ENCODE data around the gene STRIP1. TPM values are rescaled to one million over a fixed set of nuclear protein-coding genes. Genes with fewer than 3 reads are reported as not detected.

Gene STRIP1
- total RNA-seq, 1 donor from 2014 or later, result 69.2 TPM

GRCh38 chr1:110012100-110012780, 22.2 kb upstream of the STRIP1 start:
- Mint-ChIP-seq H3K4me1 (ENCODE audit: unreplicated experiment) (peaks cover 8% of the 10 kb centered on the region), H3K27ac (no peak overlapping the region), H3K4me3 (no peak overlapping the region), H3K27me3 (no peaks in the 10 kb centered on the region), H3K36me3 (peaks cover 35% of the 10 kb centered on the region), H3K9me3 (no peaks in the 10 kb centered on the region)
- no peak for TF ChIP-seq CTCF (conservative IDR thresholded peaks at IDR 0.05)
- no peak for DNase-seq (ENCODE audit: extremely low spot score, unreplicated experiment)

GRCh38 chr1:110017792-110018191, 16.6 kb upstream of the STRIP1 start:
- no peak overlapping the region for H3K27ac Mint-ChIP-seq
- peaks cover 44% of the 10 kb centered on the region for H3K36me3 Mint-ChIP-seq
- no peaks in the 10 kb centered on the region for H3K9me3 Mint-ChIP-seq
- DNase-seq (ENCODE audit: extremely low spot score, unreplicated experiment), result no peak
- TF ChIP-seq CTCF (conservative IDR thresholded peaks at IDR 0.05), result no peak
- no peaks in the 10 kb centered on the region for H3K4me1 Mint-ChIP-seq (ENCODE audit: unreplicated experiment)
- H3K4me3 Mint-ChIP-seq, result no peak overlapping the region
- no peaks in the 10 kb centered on the region for H3K27me3 Mint-ChIP-seq

- Mint-ChIP-seq H3K4me3 (no peak overlapping the region), H3K27me3 (no peaks in the 10 kb centered on the region), H3K36me3 (peaks cover 46% of the 10 kb centered on the region), H3K9me3 (no peaks in the 10 kb centered on the region), H3K4me1 (ENCODE audit: unreplicated experiment) (no peaks in the 10 kb centered on the region), H3K27ac (peak overlapping the region; percentile 69)
- DNase-seq (ENCODE audit: extremely low spot score, unreplicated experiment), result no peak
- TF ChIP-seq CTCF (conservative IDR thresholded peaks at IDR 0.05), result no peak
Measured at GRCh38 chr1:110018396-110018795, 16.0 kb upstream of the STRIP1 start.

- DNase-seq (ENCODE audit: extremely low spot score, unreplicated experiment), result no peak
- Mint-ChIP-seq H3K36me3 (peaks cover 47% of the 10 kb centered on the region), H3K4me3 (no peak overlapping the region), H3K27me3 (no peaks in the 10 kb centered on the region), H3K27ac (no peak overlapping the region), H3K9me3 (no peaks in the 10 kb centered on the region), H3K4me1 (ENCODE audit: unreplicated experiment) (no peaks in the 10 kb centered on the region)
- no peak for TF ChIP-seq CTCF (conservative IDR thresholded peaks at IDR 0.05)
Measured at GRCh38 chr1:110019770-110020169, 14.7 kb upstream of the STRIP1 start.

- Mint-ChIP-seq H3K4me3 (no peak overlapping the region), H3K36me3 (peaks cover 45% of the 10 kb centered on the region), H3K4me1 (ENCODE audit: unreplicated experiment) (no peaks in the 10 kb centered on the region), H3K27me3 (no peaks in the 10 kb centered on the region), H3K9me3 (no peaks in the 10 kb centered on the region), H3K27ac (no peak overlapping the region)
- no peak for DNase-seq (ENCODE audit: extremely low spot score, unreplicated experiment)
- TF ChIP-seq CTCF (conservative IDR thresholded peaks at IDR 0.05), result no peak
Measured at GRCh38 chr1:110021285-110021684, 13.1 kb upstream of the STRIP1 start.
